ENCODE measurements around the gene ZCCHC3. TPM values are rescaled to one million over a fixed set of nuclear protein-coding genes. Genes with fewer than 3 reads are reported as not detected.
A peak's percentile ranks its signal among the peaks of the same experiment; 100 is the strongest.

ZCCHC3 gene
- total and polyA plus RNA-seq, 2 experiments from 2014 or later, result 26.5 to 66.3 TPM

GRCh38 chr20:308427-309038, 11.2 kb downstream of the ZCCHC3 start:
- peak overlapping the region; percentile 96; the same call in 1 of the 2 replicates for H3K27ac ChIP-seq (ENCODE audit: low read depth)
- Mint-ChIP-seq H3K27me3 (ENCODE audit: insufficient read depth, low read depth, poor library complexity) (peaks cover 8% of the 10 kb centered on the region), H3K4me3 (0 out of 3 replicates have a peak overlapping the region, but pooled peaks have one; percentile 81), H3K36me3 (ENCODE audit: low read depth) (peaks cover 3% of the 10 kb centered on the region; the same call in 1 of the 3 replicates), H3K4me1 (peaks cover 28% of the 10 kb centered on the region), H3K27ac (no peak overlapping the region), H3K9me3 (no peaks in the 10 kb centered on the region; the same call in 2 of the 3 replicates)
- H3K9me2 ChIP-seq (ENCODE audit: insufficient read depth), result no peaks in the 10 kb centered on the region
- H3F3A ChIP-seq (replicated peaks; ENCODE audit: low read depth), result peaks cover 8% of the 10 kb centered on the region
- TF ChIP-seq EZH2 (IDR thresholded peaks at IDR 0.05; ENCODE audit: low read depth, unreplicated experiment) (no peak), ZNF331 (CRISPR knock-in tag; IDR thresholded peaks at IDR 0.05; ENCODE audit: low read depth) (no peak)
- no peak overlapping the region for H3K4me3 ChIP-seq
- H4K20me1 ChIP-seq (replicated peaks; ENCODE audit: insufficient read depth), result no peaks in the 10 kb centered on the region
- H3K79me2 ChIP-seq (replicated peaks; ENCODE audit: insufficient read depth), result no peaks in the 10 kb centered on the region
- no peak for ATAC-seq
- H2AFZ ChIP-seq, result no peak overlapping the region
- H3K36me3 ChIP-seq (ENCODE audit: insufficient read depth), result no peaks in the 10 kb centered on the region
- peaks cover 19% of the 10 kb centered on the region for H3K4me1 ChIP-seq (ENCODE audit: insufficient read depth)
- H3K27me3 ChIP-seq (ENCODE audit: insufficient read depth), result no peaks in the 10 kb centered on the region
- peak overlapping the region; percentile 90; the same call in 1 of the 2 replicates for H3K4me2 ChIP-seq
- DNase-seq (ENCODE audit: low spot score), result no peak

GRCh38 chr20:309306-309840, 12.0 kb downstream of the ZCCHC3 start:
- no peaks in the 10 kb centered on the region for H3K27me3 ChIP-seq (ENCODE audit: insufficient read depth)
- peak overlapping the region; percentile 96 for H3K27ac ChIP-seq (ENCODE audit: low read depth)
- H2AFZ ChIP-seq, result 0 out of 2 replicates have a peak overlapping the region, but pooled peaks have one; percentile 29
- no peaks in the 10 kb centered on the region for H3K36me3 ChIP-seq (ENCODE audit: insufficient read depth)
- no peak for DNase-seq (ENCODE audit: low spot score)
- no peaks in the 10 kb centered on the region for H4K20me1 ChIP-seq (replicated peaks; ENCODE audit: insufficient read depth)
- H3K4me1 Mint-ChIP-seq, result peaks cover 28% of the 10 kb centered on the region
- H3K4me2 ChIP-seq, result peak overlapping the region; percentile 90
- H3K27me3 Mint-ChIP-seq (ENCODE audit: insufficient read depth, low read depth, poor library complexity), result peaks cover 8% of the 10 kb centered on the region
- H3K9me3 Mint-ChIP-seq, result no peaks in the 10 kb centered on the region; the same call in 2 of the 3 replicates
- peak overlapping the region; percentile 96 for H3K27ac Mint-ChIP-seq
- TF ChIP-seq CTCF (conservative IDR thresholded peaks at IDR 0.05; ENCODE audit: low read depth in 2 of 2) (peak; percentile 6 to 27; a peak in 2 of 4 replicates), JUNB (IDR thresholded peaks at IDR 0.05; ENCODE audit: unreplicated experiment) (no peak), CREB1 (CRISPR knock-in tag; IDR thresholded peaks at IDR 0.05; ENCODE audit: low read depth) (no peak), STAT1 (IDR thresholded peaks at IDR 0.05; ENCODE audit: unreplicated experiment) (no peak)
- peaks cover 8% of the 10 kb centered on the region for H3F3A ChIP-seq (replicated peaks; ENCODE audit: low read depth)
- H3K4me3 Mint-ChIP-seq, result peak overlapping the region; percentile 81
- H3K36me3 Mint-ChIP-seq (ENCODE audit: low read depth), result no peaks in the 10 kb centered on the region; the same call in 2 of the 3 replicates
- peak overlapping the region; percentile 62 for H3K4me3 ChIP-seq
- no peaks in the 10 kb centered on the region for H3K9me2 ChIP-seq (ENCODE audit: insufficient read depth)
- peaks cover 19% of the 10 kb centered on the region for H3K4me1 ChIP-seq (ENCODE audit: insufficient read depth)
- H3K79me2 ChIP-seq (replicated peaks; ENCODE audit: insufficient read depth), result no peaks in the 10 kb centered on the region
- peak; percentile 15 for ATAC-seq

All from GM23338 (cell line).